HG03521 (cell line): Measurements from ENCODE around the gene PLA2G2A.
"Not testable (repeated sequence)": the region's sequence is repeated elsewhere in the genome, so short reads cannot be mapped to it uniquely, and the experiment has no call there.

Source experiments
- ATAC-seq: cut with Tn5 transposase; IDR thresholded peaks from one replicate; pipeline ENCODE4 v1.9.1; 2021; ENCODE audit warnings: mild to moderate bottlenecking, moderate library complexity; ENCODE audit not compliant: unreplicated experiment

Gene PLA2G2A

DNA sequence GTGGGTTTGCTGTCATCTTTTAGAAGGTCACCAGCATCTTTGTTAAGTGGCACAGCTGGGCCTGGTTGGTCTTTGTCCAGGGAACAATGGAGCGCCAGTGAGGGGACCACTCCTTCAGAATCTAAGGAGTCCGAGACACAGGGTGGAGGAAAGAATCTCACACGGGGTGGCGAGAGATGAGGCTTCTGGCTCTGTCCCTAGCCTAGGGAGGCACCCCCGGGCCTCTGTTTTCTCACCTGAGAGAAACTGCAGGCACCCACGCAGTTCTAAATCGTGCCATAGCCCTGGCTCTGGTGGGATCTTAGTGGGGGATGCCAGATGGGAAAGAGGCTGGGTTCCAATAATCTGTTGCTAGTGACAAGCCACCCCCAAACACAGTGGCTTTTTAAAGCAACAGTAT lies 45.1 kb downstream of the PLA2G2A start:
- no peak for ATAC-seq

GRCh38 chr1:19932866-19933265 lies 46.6 kb downstream of the PLA2G2A start:
- ATAC-seq: no peak

- not testable (repeated sequence) for ATAC-seq
Observed at GRCh38 chr1:19927130-19927421, 52.3 kb downstream of the PLA2G2A start.

- no peak for ATAC-seq
Observed at GRCh38 chr1:19926296-19927129, 52.9 kb downstream of the PLA2G2A start.
